ENCODE results near the gene XAF1. TPM values are rescaled to one million over a fixed set of nuclear protein-coding genes. Genes with fewer than 3 reads are reported as not detected.

XAF1 gene
- total and polyA plus RNA-seq, 8 donors: 1.5 to 13.1 (median 8.1) TPM

- Histone ChIP-seq H3K27me3 (no peaks in the 10 kb centered on the region), H3K4me3 (no peak overlapping the region), H3K36me3 (no peaks in the 10 kb centered on the region), H3K4me1 (no peaks in the 10 kb centered on the region), H3K27ac (no peak overlapping the region), H3K9me3 (no peaks in the 10 kb centered on the region)
- FAIRE-seq (no peak), DNase-seq (no peak), ATAC-seq (no peak)
- 28 to 33% methylated on average over 10 of the region's 10 CpGs for WGBS, 2 donors
- no peak for TF ChIP-seq CTCF (IDR thresholded peaks at IDR 0.05)
- intact Hi-C loops (cut with DNase I): no loop called here
Measured at GRCh38 chr17:6796017-6796886, 40.4 kb downstream of the XAF1 start.

- Histone ChIP-seq H3K27me3 (no peaks in the 10 kb centered on the region), H3K4me1 (no peaks in the 10 kb centered on the region), H3K27ac (no peak overlapping the region), H3K36me3 (no peaks in the 10 kb centered on the region), H3K9me3 (no peaks in the 10 kb centered on the region), H3K4me3 (no peak overlapping the region)
- TF ChIP-seq CTCF (IDR thresholded peaks at IDR 0.05): no peak
- DNase-seq (no peak), FAIRE-seq (no peak), ATAC-seq (no peak)
- intact Hi-C loops (cut with DNase I): no loop called here
- 67 to 79% methylated on average over 2 of the region's 2 CpGs for whole genome bisulfite sequencing, 2 donors
Measured at GRCh38 chr17:6796887-6797490, 41.1 kb downstream of the XAF1 start.

- Histone ChIP-seq H3K27me3 (no peaks in the 10 kb centered on the region), H3K4me1 (no peaks in the 10 kb centered on the region), H3K36me3 (no peaks in the 10 kb centered on the region), H3K4me3 (no peak overlapping the region), H3K9me3 (no peaks in the 10 kb centered on the region), H3K27ac (no peak overlapping the region)
- intact Hi-C loops (cut with DNase I): no loop called here
- no peak for TF ChIP-seq CTCF (IDR thresholded peaks at IDR 0.05)
- 67 to 76% methylated on average over 8 of the region's 8 CpGs for WGBS, 2 donors
- ATAC-seq (no peak), FAIRE-seq (no peak), DNase-seq (no peak)
Measured at GRCh38 chr17:6797718-6798351, 42.0 kb downstream of the XAF1 start.

GRCh38 chr17:6799738-6800137 lies 43.9 kb downstream of the XAF1 start:
- Histone ChIP-seq H3K4me1 (no peaks in the 10 kb centered on the region), H3K36me3 (no peaks in the 10 kb centered on the region), H3K4me3 (no peak overlapping the region), H3K27me3 (no peaks in the 10 kb centered on the region), H3K27ac (no peak overlapping the region), H3K9me3 (no peaks in the 10 kb centered on the region)
- DNase-seq (no peak), ATAC-seq (no peak), FAIRE-seq (no peak)
- intact Hi-C loops (cut with DNase I): no loop called here
- 69 to 78% methylated on average over 6 of the region's 6 CpGs for WGBS, 2 donors
- no peak for TF ChIP-seq CTCF (IDR thresholded peaks at IDR 0.05)

All from pancreas (tissue), 10 donors.